ENCODE results near the gene AMBP. TPM values are rescaled to one million over a fixed set of nuclear protein-coding genes. Genes with fewer than 3 reads are reported as not detected.

Gene AMBP
- total and polyA plus RNA-seq, 2 experiments from 2014 or later, result not detected

GRCh38 chr9:114121227-114122135, 43.4 kb upstream of the AMBP start:
- no peaks in the 10 kb centered on the region for H3K79me2 ChIP-seq (ENCODE audit: insufficient read depth)
- no peaks in the 10 kb centered on the region for H3K9me3 ChIP-seq (ENCODE audit: low read depth)
- no peaks in the 10 kb centered on the region for H3K9me2 ChIP-seq (ENCODE audit: insufficient read depth)
- no peak overlapping the region for H3K4me3 ChIP-seq
- H3K4me1 ChIP-seq (ENCODE audit: insufficient read depth), result no peaks in the 10 kb centered on the region
- H2AFZ ChIP-seq, result no peak overlapping the region
- H3K36me3 ChIP-seq (ENCODE audit: low read depth), result no peaks in the 10 kb centered on the region
- DNase-seq, result no peak
- H3F3A ChIP-seq (ENCODE audit: insufficient read depth), result no peaks in the 10 kb centered on the region
- H3K9ac ChIP-seq, result no peak overlapping the region
- WGBS, 2 experiments (ENCODE audit: low coverage in 1 of 2, low lambda C conversion rate in 2 of 2, missing lambda C conversion rate in 2 of 2), result 31 to 38% methylated on average over 14 to 16 of the region's 16 CpGs
- H3K4me2 ChIP-seq (ENCODE audit: unreplicated experiment), result no peak overlapping the region
- H4K20me1 ChIP-seq (ENCODE audit: insufficient read depth), result no peaks in the 10 kb centered on the region
- TF ChIP-seq EZH2phosphoT487 (IDR thresholded peaks at IDR 0.05; ENCODE audit: insufficient read depth, low read depth) (no peak), EZH2 (IDR thresholded peaks at IDR 0.05; ENCODE audit: insufficient read depth, poor library complexity, severe bottlenecking) (no peak)
- peaks cover 5% of the 10 kb centered on the region for H3K27me3 ChIP-seq (replicated peaks; ENCODE audit: insufficient read depth)
- H3K27ac ChIP-seq, result no peak overlapping the region
- in situ Hi-C loops (cut with MboI), result no loop called here

GRCh38 chr9:114120192-114121014, 42.3 kb upstream of the AMBP start:
- no peak for DNase-seq
- Histone ChIP-seq H3K4me3 (no peak overlapping the region), H3K4me2 (ENCODE audit: unreplicated experiment) (no peak overlapping the region), H3K79me2 (ENCODE audit: insufficient read depth) (no peaks in the 10 kb centered on the region), H4K20me1 (ENCODE audit: insufficient read depth) (no peaks in the 10 kb centered on the region), H2AFZ (no peak overlapping the region), H3K4me1 (ENCODE audit: insufficient read depth) (no peaks in the 10 kb centered on the region), H3K27ac (no peak overlapping the region), H3K9me2 (ENCODE audit: insufficient read depth) (no peaks in the 10 kb centered on the region), H3F3A (ENCODE audit: insufficient read depth) (no peaks in the 10 kb centered on the region), H3K9ac (no peak overlapping the region), H3K9me3 (ENCODE audit: low read depth) (no peaks in the 10 kb centered on the region), H3K27me3 (replicated peaks; ENCODE audit: insufficient read depth) (peaks cover 13% of the 10 kb centered on the region), H3K36me3 (ENCODE audit: low read depth) (no peaks in the 10 kb centered on the region)
- in situ Hi-C loops (cut with MboI), result no loop called here
- TF ChIP-seq EZH2 (IDR thresholded peaks at IDR 0.05; ENCODE audit: insufficient read depth, poor library complexity, severe bottlenecking), result no peak
- TF ChIP-seq EZH2phosphoT487 (IDR thresholded peaks at IDR 0.05; ENCODE audit: insufficient read depth, low read depth), result no peak
- 50 to 55% methylated on average over 4 of the region's 4 CpGs for WGBS, 2 experiments (ENCODE audit: low coverage in 1 of 2, low lambda C conversion rate in 2 of 2, missing lambda C conversion rate in 2 of 2)

- Histone ChIP-seq H4K20me1 (ENCODE audit: insufficient read depth) (no peaks in the 10 kb centered on the region), H2AFZ (no peak overlapping the region), H3K27me3 (replicated peaks; ENCODE audit: insufficient read depth) (peaks cover 13% of the 10 kb centered on the region), H3K4me3 (no peak overlapping the region), H3K9ac (no peak overlapping the region), H3K27ac (no peak overlapping the region), H3K9me3 (ENCODE audit: low read depth) (no peaks in the 10 kb centered on the region), H3F3A (ENCODE audit: insufficient read depth) (no peaks in the 10 kb centered on the region), H3K36me3 (ENCODE audit: low read depth) (no peaks in the 10 kb centered on the region), H3K9me2 (ENCODE audit: insufficient read depth) (no peaks in the 10 kb centered on the region), H3K4me2 (ENCODE audit: unreplicated experiment) (no peak overlapping the region), H3K4me1 (ENCODE audit: insufficient read depth) (no peaks in the 10 kb centered on the region), H3K79me2 (ENCODE audit: insufficient read depth) (no peaks in the 10 kb centered on the region)
- WGBS, 2 experiments (ENCODE audit: low coverage in 1 of 2, low lambda C conversion rate in 2 of 2, missing lambda C conversion rate in 2 of 2), result 52 to 71% methylated on average over 7 to 9 of the region's 9 CpGs
- DNase-seq, result no peak
- TF ChIP-seq EZH2 (IDR thresholded peaks at IDR 0.05; ENCODE audit: insufficient read depth, poor library complexity, severe bottlenecking) (no peak), EZH2phosphoT487 (IDR thresholded peaks at IDR 0.05; ENCODE audit: insufficient read depth, low read depth) (no peak)
- in situ Hi-C loops (cut with MboI), result no loop called here
Observed at GRCh38 chr9:114119242-114120191, 41.4 kb upstream of the AMBP start.
